Caco-2 (cell line): ENCODE measurements around the gene COPZ1. TPM values are rescaled to one million over a fixed set of nuclear protein-coding genes. Genes with fewer than 3 reads are reported as not detected.
A peak's percentile ranks its signal among the peaks of the same experiment; 100 is the strongest.

Source experiments
- BruUV-seq: library from RNA; stranded (reverse); fragments of 400-500 nt; replicated peaks from 2 replicates; lab custom pipeline; 2021; lab: Mats Ljungman, UMichigan
- CTCF ChIA-PET: fragments of 300-600 bp; sonication (Branson Sonifier 250); formaldehyde crosslinking; loops from one replicate; lab custom pipeline; 2022; ENCODE audit warnings: antibody characterized with exemption; lab: Charles Lee
- POLR2A ChIA-PET: fragments of 300-600 bp; sonication (Branson Sonifier 250); formaldehyde crosslinking; loops from one replicate; lab custom pipeline; 2022; ENCODE audit warnings: antibody characterized with exemption; lab: Charles Lee
- DNase-seq, 2 experiments: peaks; one replicate each; pipeline versions ENCODE4 v3.0.0 to v3.0.0-alpha.2; 2020 to 2022
- H3K27me3 ChIP-seq: replicated peaks from 2 replicates; pipeline ENCODE4 v1.6.0; 2011; ENCODE audit warnings: low read length; ENCODE audit not compliant: control insufficient read depth, insufficient read depth
- H3K36me3 ChIP-seq: 2 replicates; pipeline ENCODE4 v1.5.1; 2011; ENCODE audit warnings: low read length; ENCODE audit not compliant: control insufficient read depth, insufficient read depth
- H3K4me1 ChIP-seq: fragments of 250-450 bp; sonication (Bioruptor Pico); 2 replicates; pipeline ENCODE4 v1.5.1; 2020; ENCODE audit warnings: mild to moderate bottlenecking
- H3K4me3 ChIP-seq: 2 replicates; pipeline ENCODE4 v1.5.1; 2011; ENCODE audit warnings: low read depth, mild to moderate bottlenecking, control low read depth, low read length
- H3K9me3 ChIP-seq: fragments of 250-450 bp; sonication (Bioruptor Pico); 2 replicates; pipeline ENCODE4 v1.5.1; 2020; ENCODE audit warnings: mild to moderate bottlenecking, moderate library complexity
- H3K27ac Mint-ChIP-seq: one replicate; pipeline ENCODE4 v1.8.0; 2022; ENCODE audit warnings: mixed read lengths; ENCODE audit not compliant: unreplicated experiment
- H3K27me3 Mint-ChIP-seq: one replicate; pipeline ENCODE4 v1.8.0; 2022; ENCODE audit warnings: mixed read lengths; ENCODE audit not compliant: insufficient read depth, unreplicated experiment
- H3K36me3 Mint-ChIP-seq: one replicate; pipeline ENCODE4 v1.8.0; 2022; ENCODE audit warnings: mild to moderate bottlenecking, mixed read lengths; ENCODE audit not compliant: insufficient read depth, unreplicated experiment
- H3K4me1 Mint-ChIP-seq: one replicate; pipeline ENCODE4 v1.8.0; 2022; ENCODE audit warnings: low read depth, mixed read lengths; ENCODE audit not compliant: unreplicated experiment
- H3K4me3 Mint-ChIP-seq: one replicate; pipeline ENCODE4 v1.8.0; 2022; ENCODE audit warnings: mild to moderate bottlenecking, moderate library complexity, mixed read lengths; ENCODE audit not compliant: unreplicated experiment
- H3K9me3 Mint-ChIP-seq: one replicate; pipeline ENCODE4 v1.8.0; 2022; ENCODE audit warnings: mixed read lengths; ENCODE audit not compliant: unreplicated experiment
- CTCF ChIP-seq, 2 experiments: fragments of 200-600 bp in 1 of 2; IDR thresholded peaks; 1 replicate in 1 of 2; 2 replicates in 1 of 2; pipeline versions ENCODE4 v1.5.1 to v1.8.0; 2011 to 2022; ENCODE audit warnings: antibody characterized with exemption in 1 of 2, control low read depth in 1 of 2, inconsistent platforms in 1 of 2, low read depth in 1 of 2, low read length in 1 of 2, mild to moderate bottlenecking in 1 of 2, moderate library complexity in 1 of 2; ENCODE audit not compliant: insufficient read depth in 1 of 2, severe bottlenecking in 1 of 2, unreplicated experiment in 1 of 2
- intact Hi-C: fragments of 100-400 bp; cut with micrococcal nuclease; formaldehyde crosslinking; loops from one replicate; pipeline ENCODE4 v1.10.0; 2022; ENCODE audit not compliant: unreplicated experiment
- total RNA-seq: library from RNA; stranded (reverse); gene quantifications from 2 replicates; pipeline ENCODE4 v1.2.3, GENCODE V29; 2022

Gene COPZ1
- total RNA-seq, 1 experiment from 2014 or later: 129 TPM

- Mint-ChIP-seq H3K27ac (no peak overlapping the region), H3K4me1 (no peaks in the 10 kb centered on the region), H3K27me3 (no peaks in the 10 kb centered on the region), H3K4me3 (no peak overlapping the region), H3K36me3 (peaks cover 9% of the 10 kb centered on the region), H3K9me3 (no peaks in the 10 kb centered on the region)
- no peak for DNase-seq
- Histone ChIP-seq H3K4me1 (0 out of 2 replicates have a peak, but pooled peaks cover 4% of the 10 kb centered on the region), H3K27me3 (no peaks in the 10 kb centered on the region), H3K4me3 (no peak overlapping the region), H3K9me3 (no peaks in the 10 kb centered on the region), H3K36me3 (no peaks in the 10 kb centered on the region; the same call in none of the 2 replicates)
- BruUV-seq: no TSS peak
- CTCF ChIA-PET: interaction anchor here (1.1 to 5.2 kb wide), 4 partner anchors 32 to 69 kb away, joined by 3 to 56 read pairs (median 6); partner anchors contain the start of gene COPZ1
- intact Hi-C loops: no loop called here
- POLR2A ChIA-PET: interaction anchor here (0.7 to 2.4 kb wide), 2 partner anchors 10 to 12 kb away, joined by 3 to 12 read pairs; partner anchors contain the start of genes CBX5 and HNRNPA1
- no peak for TF ChIP-seq CTCF (IDR thresholded peaks at IDR 0.05; ENCODE audit: insufficient read depth in 1 of 2, low read depth in 1 of 2, low read length in 1 of 2, severe bottlenecking in 1 of 2, unreplicated experiment in 1 of 2)
Observed at GRCh38 chr12:54292083-54292930, 32.6 kb upstream of the COPZ1 start.

DNA sequence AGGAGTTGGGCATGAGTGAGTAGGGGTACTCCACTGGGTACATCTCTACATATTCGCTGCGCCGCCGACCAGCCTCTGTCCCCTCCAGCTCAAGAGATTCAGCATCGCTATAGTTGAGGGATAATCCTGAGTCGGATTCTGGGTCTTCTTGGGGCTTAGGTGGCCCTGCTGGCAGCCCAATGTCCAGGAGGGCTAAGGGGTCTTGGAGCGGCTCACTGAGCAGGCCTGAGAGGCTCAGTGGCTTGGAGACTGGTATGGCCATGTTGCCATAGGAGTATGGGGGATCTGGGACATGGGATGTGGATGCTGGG, 32.0 kb upstream of the COPZ1 start:
- ChIA-PET POLR2A (interaction anchor here (2.4 kb wide), 1 partner anchor 13 kb away, joined by 12 read pairs; the partner anchor contains the start of genes CBX5 and HNRNPA1), CTCF (interaction anchor here (0.6 to 5.2 kb wide), 5 partner anchors 29 to 69 kb away, joined by 3 to 56 read pairs (median 5); partner anchors contain the start of gene COPZ1)
- H3K4me3 ChIP-seq: no peak overlapping the region
- H3K4me1 ChIP-seq: 0 out of 2 replicates have a peak, but pooled peaks cover 4% of the 10 kb centered on the region
- no peaks in the 10 kb centered on the region for H3K9me3 ChIP-seq
- H3K27me3 ChIP-seq: no peaks in the 10 kb centered on the region
- H3K4me3 Mint-ChIP-seq: no peak overlapping the region
- no peaks in the 10 kb centered on the region for H3K27me3 Mint-ChIP-seq
- no peaks in the 10 kb centered on the region for H3K9me3 Mint-ChIP-seq
- DNase-seq: no peak
- H3K4me1 Mint-ChIP-seq: no peaks in the 10 kb centered on the region
- no peaks in the 10 kb centered on the region; the same call in 1 of the 2 replicates for H3K36me3 ChIP-seq
- H3K36me3 Mint-ChIP-seq: peaks cover 9% of the 10 kb centered on the region
- BruUV-seq: no TSS peak
- TF ChIP-seq CTCF (IDR thresholded peaks at IDR 0.05; ENCODE audit: insufficient read depth in 1 of 2, low read depth in 1 of 2, low read length in 1 of 2, severe bottlenecking in 1 of 2, unreplicated experiment in 1 of 2): no peak
- intact Hi-C loops: no loop called here
- no peak overlapping the region for H3K27ac Mint-ChIP-seq

- H3K27me3 Mint-ChIP-seq: no peaks in the 10 kb centered on the region
- no peak overlapping the region for H3K4me3 Mint-ChIP-seq
- BruUV-seq: no TSS peak
- Histone ChIP-seq H3K4me3 (no peak overlapping the region), H3K27me3 (no peaks in the 10 kb centered on the region), H3K4me1 (0 out of 2 replicates have a peak, but pooled peaks cover 7% of the 10 kb centered on the region), H3K36me3 (no peaks in the 10 kb centered on the region; the same call in 1 of the 2 replicates), H3K9me3 (no peaks in the 10 kb centered on the region)
- H3K4me1 Mint-ChIP-seq: peaks cover 6% of the 10 kb centered on the region
- peaks cover 9% of the 10 kb centered on the region for H3K36me3 Mint-ChIP-seq
- POLR2A ChIA-PET: no interaction called here
- intact Hi-C loops: loop anchor here (1.0 kb wide), 2 partner anchors 30 to 67 kb away; no protein-coding TSS in a partner anchor
- H3K9me3 Mint-ChIP-seq: no peaks in the 10 kb centered on the region
- peak; percentile 83 to 88 for TF ChIP-seq CTCF (IDR thresholded peaks at IDR 0.05; ENCODE audit: insufficient read depth in 1 of 2, low read depth in 1 of 2, low read length in 1 of 2, severe bottlenecking in 1 of 2, unreplicated experiment in 1 of 2)
- no peak overlapping the region for H3K27ac Mint-ChIP-seq
- CTCF ChIA-PET: interaction anchor here (1.3 to 5.2 kb wide), 2 partner anchors 28 to 30 kb away, joined by 3 to 56 read pairs; partner anchors contain the start of gene COPZ1
- peak; percentile 65 to 78 for DNase-seq
Observed at GRCh38 chr12:54294152-54294952, 30.6 kb upstream of the COPZ1 start.
